ENCODE data around the gene GHITM.

DNA sequence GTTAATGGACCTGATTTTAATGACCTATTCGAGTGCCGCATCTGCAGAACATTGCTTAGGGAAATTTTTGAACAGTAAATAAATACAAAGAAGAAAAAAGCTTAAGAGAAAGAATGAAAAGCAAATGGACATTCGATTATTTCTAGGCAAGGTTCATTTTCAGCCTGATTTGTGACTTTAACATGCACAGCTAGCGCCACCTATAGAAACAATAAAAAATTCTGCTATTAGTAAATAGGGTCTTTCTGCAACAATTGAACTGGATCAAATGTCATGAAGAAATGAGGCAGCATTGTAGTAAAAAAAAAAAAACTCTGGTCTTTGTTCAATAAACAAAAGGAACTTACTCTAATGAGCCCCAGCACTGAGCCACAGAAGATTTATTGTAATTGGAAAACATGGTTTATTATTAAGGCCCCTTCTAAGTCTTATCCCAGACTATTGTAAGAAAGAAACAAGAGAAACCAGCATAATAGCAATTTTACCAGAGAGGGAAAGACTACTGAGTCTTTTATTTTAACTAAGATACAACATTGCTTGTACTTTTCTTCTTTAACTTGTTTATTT, 41.4 kb upstream of the GHITM start:
- TF ChIP-seq, protein P1, sequence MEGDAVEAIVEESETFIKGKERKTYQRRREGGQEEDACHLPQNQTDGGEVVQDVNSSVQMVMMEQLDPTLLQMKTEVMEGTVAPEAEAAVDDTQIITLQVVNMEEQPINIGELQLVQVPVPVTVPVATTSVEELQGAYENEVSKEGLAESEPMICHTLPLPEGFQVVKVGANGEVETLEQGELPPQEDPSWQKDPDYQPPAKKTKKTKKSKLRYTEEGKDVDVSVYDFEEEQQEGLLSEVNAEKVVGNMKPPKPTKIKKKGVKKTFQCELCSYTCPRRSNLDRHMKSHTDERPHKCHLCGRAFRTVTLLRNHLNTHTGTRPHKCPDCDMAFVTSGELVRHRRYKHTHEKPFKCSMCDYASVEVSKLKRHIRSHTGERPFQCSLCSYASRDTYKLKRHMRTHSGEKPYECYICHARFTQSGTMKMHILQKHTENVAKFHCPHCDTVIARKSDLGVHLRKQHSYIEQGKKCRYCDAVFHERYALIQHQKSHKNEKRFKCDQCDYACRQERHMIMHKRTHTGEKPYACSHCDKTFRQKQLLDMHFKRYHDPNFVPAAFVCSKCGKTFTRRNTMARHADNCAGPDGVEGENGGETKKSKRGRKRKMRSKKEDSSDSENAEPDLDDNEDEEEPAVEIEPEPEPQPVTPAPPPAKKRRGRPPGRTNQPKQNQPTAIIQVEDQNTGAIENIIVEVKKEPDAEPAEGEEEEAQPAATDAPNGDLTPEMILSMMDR (IDR thresholded peaks at IDR 0.05 in 2 of 3, conservative IDR thresholded peaks at IDR 0.05 in 1 of 3; ENCODE audit: borderline replicate concordance in 1 of 3, insufficient read depth in 1 of 3, low read depth in 2 of 3, low read length in 2 of 3) = peak; percentile 32 to 77 (median 51); a peak in 5 of 6 replicates
- TF ChIP-seq MAX (IDR thresholded peaks at IDR 0.05) (no peak), POLR2A (IDR thresholded peaks at IDR 0.05; ENCODE audit: borderline replicate concordance, extremely low read depth, insufficient read depth, insufficient read length) (no peak), EZH2phosphoT487 (IDR thresholded peaks at IDR 0.05; ENCODE audit: borderline replicate concordance) (no peak), CBX3 (IDR thresholded peaks at IDR 0.05; ENCODE audit: low read depth) (no peak), SP1 (IDR thresholded peaks at IDR 0.05; ENCODE audit: low read depth) (no peak), POLR2AphosphoS5 (IDR thresholded peaks at IDR 0.05; ENCODE audit: low read depth, low read length) (no peak)
